Cardiac fibroblast (primary cell): ENCODE results near the gene ANKRD39.
A peak's percentile ranks its signal among the peaks of the same experiment; 100 is the strongest.

Experiments used
- DNase-seq, 2 donors: peaks; one replicate each; pipeline versions ENCODE4 v3.0.0 to v3.0.0-alpha.2; 2010; ENCODE audit warnings: low read depth in 2 of 2
- H3K4me3 ChIP-seq, 2 donors: replicated peaks in 1 of 2; 1 replicate in 1 of 2; 2 replicates in 1 of 2; pipeline ENCODE4 v1.5.1; 2011; ENCODE audit warnings: low read depth in 2 of 2, low read length in 2 of 2, mild to moderate bottlenecking in 2 of 2, moderate library complexity in 1 of 2
- TF ChIP-seq, protein P1 (sequence below): IDR thresholded peaks from one replicate; pipeline ENCODE4 v1.5.1; 2011; ENCODE audit warnings: low read depth, mild to moderate bottlenecking, low read length, inconsistent platforms

Gene ANKRD39

DNA sequence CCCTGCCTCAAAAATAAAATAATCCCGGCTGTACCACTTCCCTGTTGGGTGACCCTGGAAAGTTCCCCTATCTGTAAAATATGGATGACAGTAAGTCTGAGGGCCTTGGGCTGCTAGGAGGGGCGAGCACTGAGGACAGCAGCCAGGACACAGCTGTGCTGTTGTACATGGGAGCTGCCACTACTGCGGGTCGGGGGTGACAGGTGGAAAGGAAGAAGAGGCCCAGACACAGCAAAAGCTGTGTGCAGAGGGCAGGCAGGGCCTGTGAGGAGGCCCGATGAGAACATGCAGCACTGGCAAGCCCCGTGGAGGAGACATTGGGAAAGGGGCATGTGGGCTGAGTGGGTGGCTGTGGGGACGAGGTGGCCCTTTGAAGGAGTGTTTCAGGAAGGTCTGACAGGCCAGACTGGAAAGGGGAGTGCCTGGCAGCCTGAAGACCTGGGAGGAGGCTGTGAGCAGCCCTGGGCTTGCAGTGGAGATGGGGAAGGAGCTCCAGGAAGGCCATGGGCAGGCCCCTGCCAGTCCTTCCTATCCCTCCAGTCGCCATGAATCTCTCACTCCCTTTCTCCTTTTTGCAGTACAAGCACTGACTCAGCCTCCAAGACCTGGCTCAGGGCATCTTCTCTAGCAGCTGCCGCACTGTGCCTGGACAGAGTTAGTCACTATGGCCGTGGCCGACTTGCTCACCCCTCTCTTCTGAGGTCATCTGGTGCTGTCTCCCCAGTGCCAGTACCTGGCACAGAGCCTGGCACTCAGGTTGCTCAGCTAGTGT, 41.0 kb upstream of the ANKRD39 start:
- no peak overlapping the region for H3K4me3 ChIP-seq
- peak in 1 of 2 donors; percentile 46 for DNase-seq
- TF ChIP-seq, protein P1, sequence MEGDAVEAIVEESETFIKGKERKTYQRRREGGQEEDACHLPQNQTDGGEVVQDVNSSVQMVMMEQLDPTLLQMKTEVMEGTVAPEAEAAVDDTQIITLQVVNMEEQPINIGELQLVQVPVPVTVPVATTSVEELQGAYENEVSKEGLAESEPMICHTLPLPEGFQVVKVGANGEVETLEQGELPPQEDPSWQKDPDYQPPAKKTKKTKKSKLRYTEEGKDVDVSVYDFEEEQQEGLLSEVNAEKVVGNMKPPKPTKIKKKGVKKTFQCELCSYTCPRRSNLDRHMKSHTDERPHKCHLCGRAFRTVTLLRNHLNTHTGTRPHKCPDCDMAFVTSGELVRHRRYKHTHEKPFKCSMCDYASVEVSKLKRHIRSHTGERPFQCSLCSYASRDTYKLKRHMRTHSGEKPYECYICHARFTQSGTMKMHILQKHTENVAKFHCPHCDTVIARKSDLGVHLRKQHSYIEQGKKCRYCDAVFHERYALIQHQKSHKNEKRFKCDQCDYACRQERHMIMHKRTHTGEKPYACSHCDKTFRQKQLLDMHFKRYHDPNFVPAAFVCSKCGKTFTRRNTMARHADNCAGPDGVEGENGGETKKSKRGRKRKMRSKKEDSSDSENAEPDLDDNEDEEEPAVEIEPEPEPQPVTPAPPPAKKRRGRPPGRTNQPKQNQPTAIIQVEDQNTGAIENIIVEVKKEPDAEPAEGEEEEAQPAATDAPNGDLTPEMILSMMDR, result no peak

DNA sequence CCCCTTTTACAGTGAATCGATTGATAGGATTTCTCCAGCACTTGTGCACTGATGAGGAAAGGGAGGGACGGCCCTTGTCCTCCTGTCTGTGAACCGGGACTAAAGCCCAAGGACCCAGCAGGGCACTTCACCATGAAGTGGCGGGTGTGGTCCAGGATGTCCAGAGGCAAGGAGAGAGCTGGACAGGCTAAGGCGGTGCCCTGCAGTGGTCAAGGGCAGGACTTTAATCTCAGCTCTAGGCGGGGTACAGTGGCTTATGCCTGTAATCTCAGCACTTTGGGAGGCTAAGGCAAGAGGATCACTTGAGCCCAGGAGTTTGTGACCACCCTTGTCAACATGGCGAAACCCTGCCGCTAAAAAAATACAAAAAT, 40.3 kb upstream of the ANKRD39 start:
- DNase-seq, result no peak
- TF ChIP-seq, protein P1, result no peak
- H3K4me3 ChIP-seq, result no peak overlapping the region

DNA sequence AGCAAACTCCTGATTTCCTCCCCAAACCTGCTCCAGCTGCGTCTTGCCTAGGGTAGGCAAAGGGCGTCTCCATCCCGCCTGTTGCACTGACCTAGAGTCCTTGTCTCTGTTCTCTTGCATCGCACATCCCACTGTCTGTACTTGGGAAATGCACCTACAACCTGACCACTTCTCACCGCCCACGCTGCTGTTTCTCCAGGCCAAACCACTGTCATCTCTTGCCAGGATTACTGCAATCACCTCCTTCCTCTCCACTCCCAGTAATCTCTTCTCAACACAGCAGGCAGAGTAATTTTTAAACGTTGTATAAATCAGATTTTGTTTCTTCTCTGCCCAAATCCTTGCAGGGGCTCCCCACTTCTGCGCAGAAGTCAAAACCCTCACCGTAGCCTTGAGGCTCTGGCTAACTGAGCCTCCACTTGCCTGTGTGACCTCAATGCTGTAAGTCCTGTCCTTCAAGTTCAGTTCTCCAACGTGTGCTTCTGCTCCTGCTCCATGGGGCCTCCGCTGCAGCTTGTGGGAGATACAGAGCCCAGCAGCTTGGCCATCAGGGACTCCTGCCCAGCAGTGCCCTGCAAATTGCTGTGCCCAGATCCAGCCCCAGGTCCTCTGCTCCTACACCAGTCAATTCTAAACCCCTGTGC, 39.8 kb upstream of the ANKRD39 start:
- TF ChIP-seq, protein P1, result no peak
- no peak overlapping the region for H3K4me3 ChIP-seq
- DNase-seq, result peak in 1 of 2 donors; percentile 20

DNA sequence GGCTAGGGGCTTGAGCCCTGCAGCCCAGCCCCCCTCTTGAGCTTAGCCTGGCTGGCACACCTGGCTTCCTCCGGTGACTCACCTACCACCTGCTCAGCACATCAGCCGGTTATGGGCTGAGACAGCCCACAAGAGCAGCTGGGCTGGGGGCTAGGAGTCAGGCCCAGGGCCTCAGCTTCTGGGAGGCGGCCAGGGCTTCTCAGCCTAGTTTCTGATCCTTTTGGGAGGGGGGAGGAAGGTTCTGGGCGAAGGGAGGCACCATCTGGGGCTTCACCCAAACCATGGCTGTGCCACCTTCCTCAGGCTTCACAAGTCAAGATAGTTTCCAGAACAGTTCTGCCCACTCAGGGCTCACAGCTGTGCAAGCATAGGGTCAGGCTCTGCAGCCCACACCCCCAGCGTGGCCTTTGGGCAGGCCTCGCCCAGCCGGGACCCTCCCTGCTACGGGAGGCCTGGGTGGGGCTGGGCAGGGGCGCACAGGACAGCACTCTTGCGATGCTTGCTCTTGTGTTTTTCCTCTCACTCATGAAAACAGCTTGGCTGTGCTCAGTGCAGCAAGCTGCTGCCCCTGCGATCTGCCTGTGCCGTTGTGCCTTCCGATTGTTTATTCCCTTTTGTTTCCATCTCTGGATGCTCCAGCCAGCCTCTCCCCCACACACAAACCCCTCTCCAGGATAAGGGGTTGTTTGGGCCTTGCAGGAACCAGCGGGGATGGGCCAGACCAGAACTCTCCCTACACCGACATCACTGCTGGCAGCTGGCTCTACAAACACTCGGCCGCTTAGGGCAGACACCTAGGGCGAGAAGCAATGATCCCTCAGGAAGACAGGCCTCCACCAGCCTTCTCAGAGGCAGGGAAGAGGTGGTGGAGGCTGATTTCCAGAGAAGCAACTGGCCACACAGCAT, 38.2 kb upstream of the ANKRD39 start:
- no peak overlapping the region for H3K4me3 ChIP-seq
- TF ChIP-seq, protein P1, result no peak
- DNase-seq, result no peak

DNA sequence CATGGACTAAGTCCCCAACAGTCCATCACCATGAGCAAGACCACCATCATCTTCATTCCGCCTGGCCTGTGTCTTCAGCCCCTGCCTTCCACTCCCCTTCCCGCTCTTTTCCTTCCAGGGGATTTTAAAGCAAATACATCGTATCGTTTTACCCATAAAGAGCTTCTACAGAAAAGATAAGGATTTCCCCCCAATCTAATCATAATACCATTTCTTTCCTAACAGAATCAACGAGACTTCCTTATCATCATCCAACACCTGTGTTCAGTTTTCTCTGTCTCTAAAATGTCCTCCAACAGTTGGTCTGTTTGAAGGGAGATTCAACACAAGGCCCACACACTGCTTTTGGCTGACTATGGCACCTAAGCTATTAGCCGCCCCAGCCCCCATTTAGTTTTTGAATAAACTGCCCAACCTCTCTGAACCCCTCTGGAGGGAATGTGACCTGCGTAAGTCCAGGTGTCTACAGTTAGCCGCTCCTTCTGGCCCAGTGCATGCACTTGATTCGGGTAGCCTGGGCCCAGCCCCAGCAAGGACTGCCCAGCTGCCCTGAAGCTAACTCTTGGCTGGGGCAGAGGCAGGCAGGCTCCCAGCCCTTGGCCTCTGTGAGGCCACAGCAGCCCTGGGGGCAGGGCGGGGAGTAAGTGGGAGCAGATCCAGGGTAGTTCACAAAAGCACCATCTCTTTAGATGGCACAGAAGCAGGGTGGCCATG, 37.4 kb upstream of the ANKRD39 start:
- no peak for DNase-seq
- TF ChIP-seq, protein P1, result no peak
- H3K4me3 ChIP-seq, result no peak overlapping the region

DNA sequence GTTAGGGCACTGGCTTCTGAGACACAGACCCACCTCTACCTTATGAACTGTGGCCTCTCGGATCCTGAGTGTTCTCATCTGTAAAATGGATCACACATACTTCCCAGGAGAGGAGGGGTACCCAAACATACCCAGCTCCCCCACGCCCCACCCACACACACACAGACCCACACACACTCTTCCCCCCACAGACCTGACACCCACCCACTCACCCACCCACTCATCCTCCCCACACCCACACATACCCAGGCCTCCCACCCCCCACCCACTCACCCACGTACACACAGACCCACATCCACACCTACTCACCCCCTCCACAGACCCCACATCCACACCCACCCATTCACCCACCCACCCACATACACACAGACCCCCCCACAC, 36.3 kb upstream of the ANKRD39 start:
- no peak overlapping the region for H3K4me3 ChIP-seq
- TF ChIP-seq, protein P1, result no peak
- DNase-seq, result no peak
